ENCODE measurements around the gene EPHA3.

EPHA3 gene

DNA sequence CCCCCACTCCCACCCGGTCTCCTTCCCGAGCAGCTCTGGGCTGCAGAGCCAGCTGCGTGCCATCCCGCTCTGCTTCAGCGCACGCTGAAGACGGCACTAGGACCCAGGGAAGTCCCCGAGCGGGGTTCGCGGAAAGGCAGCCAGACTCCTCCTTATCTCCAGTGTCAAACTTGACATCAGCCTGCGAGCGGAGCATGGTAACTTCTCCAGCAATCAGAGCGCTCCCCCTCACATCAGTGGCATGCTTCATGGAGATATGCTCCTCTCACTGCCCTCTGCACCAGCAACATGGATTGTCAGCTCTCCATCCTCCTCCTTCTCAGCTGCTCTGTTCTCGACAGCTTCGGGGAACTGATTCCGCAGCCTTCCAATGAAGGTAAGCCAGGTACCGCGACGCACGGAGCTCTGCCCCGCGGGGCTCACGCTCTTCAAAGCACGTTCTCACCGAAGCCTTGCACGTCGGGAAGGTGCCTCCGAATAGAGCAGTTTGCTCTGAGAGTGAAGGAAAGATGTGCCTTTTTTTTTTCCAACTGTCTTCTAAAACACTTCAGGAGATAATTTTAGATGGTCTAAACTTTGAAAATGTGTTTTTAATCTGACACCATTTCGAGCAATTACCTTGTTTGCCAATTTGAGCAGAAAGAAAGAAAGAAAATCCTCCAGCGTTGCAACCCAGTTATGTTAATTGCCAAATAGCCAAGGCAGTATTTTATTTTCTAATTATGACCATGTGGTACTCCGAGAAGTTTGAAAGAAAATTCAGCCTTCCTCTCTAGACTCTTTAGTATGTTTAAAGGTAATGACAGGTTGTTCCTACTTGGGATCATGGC, at the start of gene EPHA3:
Gene EPHA3 (plus strand): TSS at position 161 of the 830 bp plus-strand sequence. CDS start 128 bp downstream, at position 289.
- DNase-seq (ENCODE audit: low spot score) = peak; percentile 61

- no peak for DNase-seq (ENCODE audit: low spot score)
Observed at GRCh38 chr3:89058371-89058770, 49.0 kb upstream of the EPHA3 start.

- DNase-seq (ENCODE audit: low spot score) = no peak
Observed at GRCh38 chr3:89059211-89059925, 48.1 kb upstream of the EPHA3 start.

- no peak for DNase-seq (ENCODE audit: low spot score)
Observed at GRCh38 chr3:89061259-89061658, 46.2 kb upstream of the EPHA3 start.

- DNase-seq (ENCODE audit: low spot score) = no peak
Observed at GRCh38 chr3:89067736-89068135, 39.7 kb upstream of the EPHA3 start.

DNA sequence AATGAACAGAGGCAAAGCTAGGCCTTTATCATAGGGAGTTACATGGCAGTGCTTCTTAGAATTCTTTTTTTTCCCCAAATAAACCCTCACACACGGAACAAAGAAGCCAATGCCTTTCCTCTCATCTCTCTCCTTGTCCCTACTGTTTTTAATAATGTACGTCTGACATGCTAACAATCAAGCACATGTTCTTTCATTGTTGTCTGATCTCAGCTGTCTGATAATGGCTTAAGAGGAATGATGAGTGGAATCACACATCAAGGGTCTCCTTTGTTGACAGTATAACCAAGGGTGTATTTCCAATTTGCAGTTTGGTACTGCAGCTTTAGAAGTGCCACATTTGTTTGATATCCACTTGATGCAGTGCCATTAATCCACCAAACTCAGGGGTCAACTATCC, 34.8 kb upstream of the EPHA3 start:
- no peak for DNase-seq (ENCODE audit: low spot score)

DNA sequence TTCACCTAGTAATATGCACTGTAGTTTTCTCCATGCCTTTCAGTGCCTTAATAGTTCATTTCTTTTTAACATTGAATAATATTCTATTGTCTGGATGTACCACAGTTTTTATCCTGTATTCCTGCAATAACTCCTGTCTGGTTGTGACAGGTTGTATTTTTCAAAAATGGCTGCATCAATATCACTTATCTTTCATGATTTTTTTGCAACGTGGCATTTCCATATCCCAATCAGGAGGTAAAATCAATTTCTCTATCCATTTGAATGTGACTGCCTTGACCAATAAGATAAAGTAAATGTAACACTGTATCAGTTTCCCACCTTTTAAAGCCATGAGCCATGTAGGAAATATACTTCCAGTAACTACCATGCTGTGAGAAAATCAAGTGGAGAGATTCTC, 27.5 kb upstream of the EPHA3 start:
- no peak for DNase-seq (ENCODE audit: low spot score)

- no peak for DNase-seq (ENCODE audit: low spot score)
Observed at GRCh38 chr3:89087851-89088250, 19.6 kb upstream of the EPHA3 start.

DNA sequence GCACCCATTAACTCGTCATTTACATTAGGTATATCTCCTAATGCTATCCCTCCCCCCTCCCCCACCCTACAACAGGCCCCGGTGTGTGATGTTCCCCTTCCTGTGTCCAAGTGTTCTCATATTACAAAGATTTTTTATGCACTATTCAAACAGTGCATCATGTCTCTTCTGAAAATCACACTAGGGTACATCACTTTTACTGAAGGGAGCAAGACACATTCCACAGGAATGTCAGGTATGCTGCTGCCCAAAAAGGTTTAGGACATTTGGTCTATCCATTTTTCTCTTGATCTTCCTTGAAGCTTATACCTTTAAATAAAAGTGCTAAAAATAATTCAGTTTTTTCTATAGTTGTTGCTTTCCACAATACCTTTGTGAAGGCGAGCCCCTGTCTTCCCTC, 9.2 kb upstream of the EPHA3 start:
- DNase-seq (ENCODE audit: low spot score) = no peak

DNA sequence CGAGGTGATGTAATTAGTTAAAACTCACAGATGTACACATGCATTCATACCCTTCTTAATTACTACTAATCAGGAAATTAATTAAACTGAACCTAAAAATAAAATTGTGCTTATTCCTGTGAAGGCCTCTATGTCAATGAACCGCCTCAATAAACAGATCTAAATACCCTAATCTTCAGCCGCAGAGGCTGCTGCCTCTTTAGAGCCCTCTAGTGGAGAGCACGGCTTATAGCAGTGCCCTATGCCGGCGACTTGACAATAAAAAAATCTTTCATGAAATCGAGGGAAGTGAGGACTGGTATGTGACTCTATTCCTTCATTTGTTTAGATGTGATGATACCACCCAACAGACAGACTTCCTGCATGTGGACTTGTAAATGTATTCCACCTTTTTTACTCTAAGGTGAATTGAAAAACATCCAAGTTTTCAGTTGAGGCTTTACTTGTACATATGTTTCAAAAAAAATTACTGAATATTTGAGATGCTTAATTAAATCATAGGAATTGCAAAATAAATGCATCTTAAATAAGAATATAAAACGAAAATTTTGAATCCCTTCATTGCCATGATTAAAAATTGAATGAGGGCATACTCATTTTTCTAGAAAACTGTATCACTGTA, 8.3 kb upstream of the EPHA3 start:
- peak; percentile 59 for DNase-seq (ENCODE audit: low spot score)

DNA sequence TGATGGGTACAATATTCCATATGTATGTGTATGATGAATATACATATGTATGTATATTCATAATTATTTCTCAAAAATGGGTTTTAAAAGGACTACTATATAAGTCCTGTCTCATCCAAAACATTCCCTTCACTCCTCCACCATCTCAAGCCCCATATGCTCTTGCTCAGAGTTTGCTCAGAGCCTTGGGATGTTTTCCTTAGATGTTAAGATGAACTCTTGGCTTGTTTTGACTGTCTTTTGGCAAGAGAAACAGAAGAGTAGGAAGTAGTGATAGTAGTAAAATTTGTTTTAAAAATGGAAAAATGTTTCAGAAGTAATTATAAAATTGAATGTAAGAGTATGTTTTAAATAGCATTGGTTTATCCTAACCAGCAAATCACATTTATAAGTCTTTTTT, 6.2 kb upstream of the EPHA3 start:
- DNase-seq (ENCODE audit: low spot score) = no peak

DNA sequence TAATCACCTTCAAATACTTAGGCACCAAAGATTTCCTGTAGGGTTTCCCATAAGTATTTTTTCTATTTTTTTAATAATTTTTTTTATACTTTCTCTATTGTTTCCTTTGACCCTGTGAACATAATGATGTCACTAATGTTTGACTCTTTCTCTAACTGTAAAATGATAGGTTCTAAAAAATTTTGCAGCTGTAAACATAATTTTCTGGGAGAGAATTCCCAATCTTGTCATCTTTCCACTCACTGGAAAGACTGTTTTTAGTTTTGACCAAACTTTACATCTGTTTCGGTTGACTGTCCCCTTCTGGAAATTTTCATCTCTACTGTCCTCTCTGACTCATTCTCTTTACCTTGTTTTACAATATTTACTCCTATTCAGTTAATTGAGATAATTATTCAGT, 5.5 kb upstream of the EPHA3 start:
- DNase-seq (ENCODE audit: low spot score) = no peak

GRCh38 chr3:89104499-89104898, 2.9 kb upstream of the EPHA3 start:
- DNase-seq (ENCODE audit: low spot score) = no peak

GRCh38 chr3:89105503-89105902, 1.9 kb upstream of the EPHA3 start:
- no peak for DNase-seq (ENCODE audit: low spot score)

DNA sequence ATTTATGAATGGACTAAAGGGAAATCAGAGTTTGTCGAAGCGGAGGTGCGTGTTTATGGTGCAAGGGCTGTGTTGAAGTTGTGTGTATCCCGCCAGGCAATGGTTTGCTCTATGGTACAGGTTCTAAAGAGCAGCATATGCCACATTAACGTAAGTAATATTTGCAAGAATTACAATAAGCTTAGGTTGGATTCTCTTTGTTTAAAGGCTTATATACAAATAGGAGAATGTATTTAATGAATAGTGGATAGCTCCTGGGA, 800 bp downstream of the EPHA3 start:
- no peak for DNase-seq (ENCODE audit: low spot score)

GRCh38 chr3:89113344-89113743, 5.9 kb downstream of the EPHA3 start:
- no peak for DNase-seq (ENCODE audit: low spot score)

DNA sequence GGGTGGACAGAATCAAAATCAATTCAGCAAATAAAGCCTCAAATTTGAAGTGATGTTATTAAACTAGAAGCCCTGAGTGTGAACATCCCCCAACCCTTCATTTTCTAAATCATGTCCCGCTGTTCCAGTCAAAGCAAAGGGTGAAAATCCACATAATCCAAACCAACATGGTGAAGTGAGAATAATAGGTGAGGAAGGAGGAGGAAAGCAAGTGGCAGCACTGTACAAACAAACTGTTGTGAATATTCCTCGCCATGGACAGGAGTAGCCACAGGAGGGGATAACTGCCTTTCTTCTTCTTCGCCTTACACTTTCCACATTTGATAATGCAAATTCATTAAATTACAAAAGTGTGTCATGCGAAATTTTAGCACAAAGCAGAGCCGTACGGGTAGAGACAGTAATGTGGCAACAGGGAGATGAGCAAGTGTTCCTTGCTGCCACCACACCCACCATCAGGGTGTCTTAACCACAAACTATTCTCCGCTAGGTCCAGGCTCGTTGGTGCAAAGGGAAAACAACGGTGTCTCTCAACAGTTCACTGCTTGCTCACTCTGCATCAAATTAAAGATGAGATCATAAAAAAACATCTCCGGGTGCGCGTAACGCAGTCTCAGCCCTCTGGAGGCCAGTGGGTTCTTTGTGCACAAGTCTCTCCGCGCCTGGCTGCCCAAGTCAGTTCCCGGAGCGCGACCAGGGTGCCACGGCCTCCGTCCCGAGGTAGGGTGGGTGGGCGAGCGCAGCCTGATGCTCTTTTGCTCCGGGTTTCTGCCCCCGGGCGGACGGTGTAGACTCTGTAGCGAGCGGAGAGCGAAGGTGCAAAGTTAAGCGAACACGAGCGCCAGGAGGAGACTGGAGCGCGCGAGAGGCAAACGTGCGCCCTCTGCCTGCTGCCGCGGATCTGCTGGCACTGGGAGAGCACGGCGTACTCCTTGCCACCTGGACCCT, 6.7 kb downstream of the EPHA3 start:
- peak; percentile 40 for DNase-seq (ENCODE audit: low spot score)

- DNase-seq (ENCODE audit: low spot score) = no peak
Observed at GRCh38 chr3:89114841-89115223, 7.4 kb downstream of the EPHA3 start.

- no peak for DNase-seq (ENCODE audit: low spot score)
Observed at GRCh38 chr3:89116476-89116875, 9.1 kb downstream of the EPHA3 start.

DNA sequence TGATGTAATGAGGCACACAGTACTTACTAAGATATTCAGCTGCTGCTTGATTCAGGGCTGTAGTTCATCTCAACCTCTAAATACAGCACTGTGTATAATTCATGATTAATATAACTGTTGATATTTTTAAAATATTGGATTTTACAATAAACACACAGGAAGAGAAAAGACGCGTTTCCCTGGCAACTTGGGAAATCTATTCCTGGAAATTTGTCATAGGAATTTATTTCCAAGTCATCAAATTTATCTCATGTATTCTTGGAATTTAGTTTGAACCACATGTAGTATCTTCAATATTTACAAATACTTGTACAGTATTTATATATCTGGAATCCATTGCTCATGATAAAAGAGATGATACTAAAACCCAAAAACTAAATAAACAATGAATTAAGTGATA, 30.6 kb downstream of the EPHA3 start:
- no peak for DNase-seq (ENCODE audit: low spot score)

DNA sequence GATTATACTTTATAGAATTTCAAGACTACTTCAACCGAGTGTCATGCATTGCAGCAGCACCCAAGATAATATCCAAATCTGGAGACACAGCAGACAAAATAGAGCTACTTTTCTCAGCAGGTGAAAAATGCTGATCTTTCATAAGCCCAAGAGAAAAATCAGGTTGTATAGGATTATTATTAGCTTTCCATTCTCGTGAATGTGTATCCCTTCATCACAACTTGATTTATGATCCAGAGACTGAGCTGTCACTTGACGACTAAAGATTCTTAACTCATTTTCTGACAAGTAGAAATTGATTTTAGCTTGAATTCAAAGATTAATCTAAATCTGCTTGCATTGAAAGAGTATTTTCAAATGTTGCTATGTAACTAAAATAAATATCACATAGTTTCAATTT, 32.4 kb downstream of the EPHA3 start:
- DNase-seq (ENCODE audit: low spot score) = no peak

DNA sequence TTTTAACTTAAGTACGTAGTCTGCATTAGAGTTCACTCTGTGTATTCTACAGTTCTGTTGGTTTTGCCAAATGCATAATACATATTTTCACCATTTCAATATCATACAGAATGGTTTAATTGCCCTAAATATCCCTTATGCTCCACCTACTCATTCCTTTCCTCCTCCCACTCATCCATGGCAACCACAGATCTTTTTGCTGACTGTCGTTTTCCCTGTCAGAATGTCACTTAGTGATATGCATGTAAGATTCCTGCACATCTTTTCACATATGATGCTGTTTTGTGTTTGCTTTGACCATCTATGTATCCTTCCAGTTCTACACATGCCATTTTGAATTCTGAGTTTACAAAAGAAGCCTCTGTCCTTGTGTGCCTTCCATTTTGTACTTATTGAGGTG, 36.7 kb downstream of the EPHA3 start:
- DNase-seq (ENCODE audit: low spot score) = no peak
